Measurements from ENCODE around the gene TOP2A.
A peak's percentile ranks its signal among the peaks of the same experiment; 100 is the strongest.
"Not testable (repeated sequence)": the region's sequence is repeated elsewhere in the genome, so short reads cannot be mapped to it uniquely, and the experiment has no call there.

TOP2A gene

DNA sequence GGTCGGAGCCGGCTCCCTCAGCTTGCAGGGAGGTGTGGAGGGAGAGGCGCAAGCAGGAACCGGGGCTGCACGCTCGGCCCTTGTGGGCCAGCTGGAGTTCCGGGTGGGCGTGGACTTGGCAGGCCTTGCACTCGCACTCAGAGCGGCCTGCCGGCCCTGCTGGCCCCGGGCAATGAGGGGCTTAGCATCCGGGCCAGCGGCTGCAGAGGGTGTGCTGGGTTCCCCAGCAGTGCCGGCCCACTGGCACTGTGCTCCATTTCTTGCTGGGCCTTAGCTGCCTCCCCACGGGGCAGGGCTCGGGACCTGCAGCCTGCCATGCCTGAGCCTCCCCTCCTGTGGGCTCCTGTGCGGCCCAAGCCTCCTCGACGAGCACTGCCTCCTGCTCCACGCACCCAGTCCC, 41.9 kb downstream of the TOP2A start:
- DNase-seq (ENCODE audit: low read depth in 2 of 2) = not testable (repeated sequence)

DNA sequence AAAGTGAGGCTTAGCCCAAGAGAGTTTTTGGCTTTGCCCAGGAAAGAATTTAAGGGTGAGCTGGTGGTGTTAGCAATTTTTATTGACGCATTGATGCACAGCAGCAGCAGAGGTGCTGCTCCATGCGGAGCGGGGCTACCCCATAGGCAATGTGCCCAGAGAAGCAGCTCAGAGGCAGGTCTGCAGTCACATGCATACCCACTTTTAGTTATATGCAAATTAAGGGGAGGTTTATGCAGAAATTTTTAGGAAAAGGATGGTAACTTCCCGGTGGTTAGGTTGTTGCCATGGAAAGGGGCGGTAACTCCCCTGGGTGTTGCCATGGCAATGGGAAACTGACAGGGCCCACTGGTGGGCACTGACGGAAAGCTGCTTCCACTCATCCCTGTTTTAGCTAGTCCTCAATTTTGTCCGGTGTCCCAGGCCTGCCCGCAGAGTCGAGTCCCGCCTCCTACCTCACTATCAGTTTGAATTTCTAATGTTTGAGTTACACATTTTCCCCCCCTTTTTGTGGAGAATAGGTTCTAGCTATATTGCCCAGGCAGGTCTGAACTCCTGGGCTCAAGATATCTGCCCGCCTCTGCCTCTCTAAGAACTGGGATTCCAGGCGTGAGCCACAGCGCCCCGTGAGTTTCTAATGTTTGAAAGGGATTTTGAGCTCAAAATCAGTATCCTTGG, 42.7 kb downstream of the TOP2A start:
- DNase-seq (ENCODE audit: low read depth in 2 of 2) = no peak

DNA sequence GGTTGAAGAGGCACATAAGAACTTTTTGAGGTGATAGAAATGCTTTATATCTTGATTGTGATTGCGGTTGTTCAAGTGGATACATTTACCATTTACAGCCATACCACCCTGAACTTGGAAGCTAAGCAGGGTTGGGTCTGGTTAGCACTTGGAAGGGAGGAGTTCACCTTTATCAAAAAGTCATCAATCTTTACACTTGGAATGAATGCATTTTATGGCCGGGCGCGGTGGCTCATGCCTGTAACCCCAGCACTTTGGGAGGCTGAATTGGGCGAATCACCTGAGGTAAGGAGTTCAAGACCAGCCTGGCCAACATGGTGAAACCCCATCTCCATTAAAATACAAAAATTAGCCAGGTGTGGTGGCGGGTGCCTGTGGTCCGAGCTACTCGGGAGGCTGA, 43.7 kb downstream of the TOP2A start:
- DNase-seq (ENCODE audit: low read depth in 2 of 2) = no peak

DNA sequence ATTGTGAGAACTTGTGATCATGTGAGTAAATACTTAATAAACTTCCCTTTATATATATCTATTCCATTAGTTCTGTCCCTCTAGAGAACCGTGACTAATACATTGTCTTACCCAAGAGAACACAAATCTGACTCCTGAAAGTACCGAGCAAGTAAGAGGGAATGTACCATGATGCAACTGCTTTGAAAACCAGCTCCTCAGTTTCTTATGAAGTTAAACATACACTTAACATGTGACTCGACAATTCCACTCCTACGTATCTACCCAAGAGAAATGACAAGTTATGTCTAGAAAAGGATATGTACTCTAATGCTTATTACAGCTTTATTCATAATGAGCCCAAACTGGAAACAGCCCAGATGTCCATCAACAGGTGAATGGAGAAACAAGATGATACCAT, 44.4 kb downstream of the TOP2A start:
- no peak for DNase-seq (ENCODE audit: low read depth in 2 of 2)

DNA sequence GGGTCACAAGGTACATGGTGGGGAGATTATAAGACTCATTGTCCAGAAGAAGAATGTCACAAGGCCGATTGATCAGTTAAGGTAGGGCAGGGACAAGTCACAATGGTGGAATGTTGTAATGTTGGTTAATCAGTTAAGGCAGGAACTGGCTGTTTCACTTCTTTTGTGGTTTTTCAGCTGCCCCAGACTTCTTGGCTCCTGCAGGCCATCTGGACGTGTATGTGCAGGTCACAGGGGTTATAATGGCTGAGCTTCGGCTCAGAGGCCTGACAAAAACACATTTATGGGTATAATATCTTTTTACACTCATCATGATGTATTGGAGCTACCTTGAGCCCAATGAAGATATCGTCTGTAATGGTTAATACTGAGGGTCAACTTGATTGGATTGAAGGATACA, 45.1 kb downstream of the TOP2A start:
- DNase-seq (ENCODE audit: low read depth in 2 of 2) = not testable (repeated sequence)

DNA sequence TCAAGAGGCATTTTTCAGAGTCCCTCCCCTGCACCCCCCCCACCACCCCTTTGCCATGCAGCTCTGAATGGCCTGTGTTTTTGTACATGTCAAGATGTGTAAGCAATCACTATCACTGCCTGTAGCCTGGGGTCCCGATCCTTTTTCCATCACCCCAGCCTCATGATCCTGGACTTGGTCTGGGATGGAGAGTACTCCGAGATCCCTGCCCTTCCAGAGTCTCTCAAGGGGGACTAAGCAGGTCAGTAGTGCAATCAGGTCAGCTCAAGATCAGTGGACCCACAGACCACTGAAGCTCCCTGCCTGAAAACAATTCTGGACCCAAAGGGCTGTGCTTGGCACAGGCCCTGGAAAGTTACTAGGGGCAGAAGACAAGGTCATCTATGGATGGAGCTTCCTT, 45.7 kb downstream of the TOP2A start:
- DNase-seq (ENCODE audit: low read depth in 2 of 2) = no peak

DNA sequence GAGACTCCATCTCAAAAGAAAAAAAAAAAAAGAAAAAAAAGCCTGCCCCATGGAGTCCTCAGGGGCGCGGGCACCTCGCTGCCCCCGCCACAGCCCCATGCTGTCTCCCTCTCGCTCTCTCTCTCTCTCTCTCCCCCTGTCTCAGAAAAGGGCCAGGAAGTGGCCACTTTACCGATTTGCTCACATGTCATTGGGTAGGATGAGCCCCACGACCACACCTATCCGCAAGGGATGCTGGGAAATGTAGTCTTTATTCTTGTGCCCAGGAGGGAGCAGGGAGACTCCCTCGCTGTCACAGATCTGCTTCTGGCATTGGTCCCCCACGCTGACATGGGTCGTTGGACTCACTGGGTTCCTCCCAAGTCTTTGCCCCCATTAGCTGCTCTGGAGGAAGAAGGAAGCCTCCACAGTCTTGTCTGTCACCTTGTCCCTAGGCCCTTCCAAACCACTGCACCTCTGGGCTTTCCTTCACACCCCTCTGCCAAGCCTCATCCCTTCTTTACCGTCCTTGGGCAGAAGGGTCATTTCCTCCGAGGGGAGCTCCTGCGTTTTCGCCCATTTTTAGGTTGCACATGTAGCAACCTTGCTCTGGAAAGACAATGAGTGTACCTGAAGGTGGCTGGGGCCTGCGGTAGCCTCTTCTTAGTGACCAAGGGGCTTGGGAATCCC, 46.3 kb downstream of the TOP2A start:
- DNase-seq (ENCODE audit: low read depth in 2 of 2) = no peak

DNA sequence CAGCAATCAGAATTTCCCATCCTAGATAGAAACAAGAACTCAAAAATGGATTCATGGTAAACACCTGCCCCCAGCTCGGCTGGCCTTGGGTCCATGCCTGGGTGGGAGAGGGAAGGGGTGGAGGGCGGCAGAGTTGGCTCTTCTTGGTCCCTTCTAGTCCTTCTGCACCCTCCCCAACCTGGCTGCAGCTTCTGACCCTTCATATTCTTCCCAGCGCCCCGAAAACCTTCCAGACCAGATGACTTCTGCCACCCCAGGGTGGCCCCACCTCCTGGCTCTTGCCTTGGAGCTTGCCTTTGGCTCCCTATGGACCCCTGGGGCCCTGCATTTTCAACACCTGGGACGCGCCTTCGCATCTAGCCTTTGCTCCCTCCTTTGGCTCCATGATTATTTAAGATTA, 47.8 kb downstream of the TOP2A start:
- no peak for DNase-seq (ENCODE audit: low read depth in 2 of 2)

DNA sequence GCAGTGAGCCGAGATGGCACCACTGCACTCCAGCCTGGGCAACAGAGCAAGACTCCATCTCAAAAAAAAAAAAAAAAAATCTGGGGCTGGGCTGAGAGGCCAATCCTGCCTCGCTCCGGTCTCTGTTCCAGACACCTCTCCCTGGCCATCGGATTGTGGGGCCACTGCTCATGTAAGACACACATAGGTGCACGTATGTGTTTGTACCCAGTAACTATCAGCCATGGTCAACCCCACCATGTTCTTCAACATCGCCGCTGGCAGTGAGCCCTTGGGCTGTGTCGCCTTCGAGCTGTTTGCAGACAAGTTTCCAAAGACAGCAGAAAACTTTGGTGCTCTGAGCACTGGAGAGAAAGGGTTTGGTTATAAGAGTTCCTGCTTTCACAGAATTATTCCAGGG, 50.0 kb downstream of the TOP2A start:
- DNase-seq (ENCODE audit: low read depth in 2 of 2) = not testable (repeated sequence)

DNA sequence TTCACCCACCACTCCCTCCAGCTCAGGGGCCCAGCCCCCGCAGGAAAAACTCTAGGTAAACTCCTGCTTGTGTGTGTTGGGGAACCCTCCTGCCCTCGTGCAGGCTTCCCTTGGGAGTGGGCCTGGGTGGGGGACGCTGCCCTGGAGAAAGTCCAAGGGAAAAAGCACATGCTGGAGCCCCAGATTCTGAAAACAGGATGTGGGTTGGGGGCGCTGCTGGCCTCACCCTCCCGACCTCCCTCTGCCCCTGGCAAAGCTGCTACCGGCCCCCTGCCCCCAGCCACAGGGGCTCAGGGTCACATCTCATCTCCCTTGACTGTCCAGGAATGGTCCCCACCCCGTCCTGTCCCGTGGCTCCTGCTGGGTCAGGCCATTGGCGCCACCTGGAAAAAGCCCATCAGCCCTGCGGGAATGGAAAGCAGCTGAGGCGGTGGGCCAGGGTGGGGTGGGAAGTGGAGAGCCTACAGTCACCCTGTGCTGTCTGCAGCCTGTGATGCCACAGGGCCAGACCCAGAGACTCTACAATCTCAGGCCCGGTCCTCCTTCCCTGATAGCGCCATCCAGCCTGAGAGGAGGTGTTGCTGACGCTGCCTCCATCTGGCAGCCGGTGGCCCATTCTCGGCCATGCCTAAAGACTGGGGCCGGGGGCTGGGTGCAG, 50.7 kb downstream of the TOP2A start:
- no peak for DNase-seq (ENCODE audit: low read depth in 2 of 2)

DNA sequence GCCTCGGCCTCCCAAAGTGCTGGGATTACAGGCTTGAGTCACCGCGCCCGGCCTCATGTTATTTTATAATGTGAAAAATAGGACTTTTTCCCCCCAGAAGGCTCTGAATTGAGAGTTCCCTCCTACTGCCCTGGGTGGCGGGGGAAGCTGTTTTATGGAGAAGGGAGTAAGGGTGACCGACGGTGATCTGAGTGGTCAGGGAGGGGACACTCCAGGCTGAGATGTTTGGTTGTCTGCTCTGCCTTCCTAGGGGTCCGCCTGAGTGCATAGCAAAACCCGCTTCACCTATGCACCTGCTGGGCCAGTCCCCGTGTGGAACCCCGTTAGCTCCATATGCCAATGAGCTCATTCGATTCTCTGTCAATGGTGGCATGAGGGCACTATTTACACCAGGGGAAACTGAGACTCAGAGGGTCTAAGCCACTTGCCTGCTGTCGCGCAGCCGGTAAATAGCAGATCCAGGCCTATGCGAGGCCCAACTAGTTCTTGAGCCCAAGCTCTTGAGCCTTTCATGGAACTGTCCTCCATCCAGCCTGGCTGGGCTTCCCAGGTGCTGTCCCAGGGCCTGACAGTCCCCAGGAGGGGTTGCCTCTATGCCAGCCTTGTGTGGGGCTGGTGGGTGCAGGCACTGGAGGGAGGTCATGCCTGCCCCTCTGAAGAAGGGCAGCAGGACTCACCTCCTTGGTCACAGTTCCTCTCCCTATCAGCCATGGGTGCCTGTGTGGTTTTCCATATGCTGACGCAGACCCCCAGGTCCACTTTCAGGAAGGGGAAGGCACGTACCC, 51.4 kb downstream of the TOP2A start:
- DNase-seq (ENCODE audit: low read depth in 2 of 2) = no peak

DNA sequence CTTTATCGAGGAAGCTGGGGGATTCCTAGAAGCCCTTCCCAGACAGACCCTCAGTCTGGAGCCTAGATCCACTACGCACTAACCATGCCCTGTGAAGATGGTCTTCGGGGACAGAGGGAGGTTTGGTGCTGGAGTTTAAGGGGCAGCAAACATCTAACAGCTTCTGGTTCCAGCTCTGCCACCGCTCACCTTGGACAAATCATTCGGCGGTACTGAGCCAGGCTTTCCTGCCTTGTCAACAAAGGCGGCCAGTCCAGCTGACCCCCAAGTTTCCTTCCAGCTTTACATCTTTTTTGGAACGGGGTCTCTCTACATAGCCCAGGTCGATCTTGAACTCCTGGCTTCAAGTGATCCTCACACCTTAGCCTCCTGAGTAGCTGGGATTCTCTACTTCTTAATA, 52.8 kb downstream of the TOP2A start:
- DNase-seq (ENCODE audit: low read depth in 2 of 2) = no peak

DNA sequence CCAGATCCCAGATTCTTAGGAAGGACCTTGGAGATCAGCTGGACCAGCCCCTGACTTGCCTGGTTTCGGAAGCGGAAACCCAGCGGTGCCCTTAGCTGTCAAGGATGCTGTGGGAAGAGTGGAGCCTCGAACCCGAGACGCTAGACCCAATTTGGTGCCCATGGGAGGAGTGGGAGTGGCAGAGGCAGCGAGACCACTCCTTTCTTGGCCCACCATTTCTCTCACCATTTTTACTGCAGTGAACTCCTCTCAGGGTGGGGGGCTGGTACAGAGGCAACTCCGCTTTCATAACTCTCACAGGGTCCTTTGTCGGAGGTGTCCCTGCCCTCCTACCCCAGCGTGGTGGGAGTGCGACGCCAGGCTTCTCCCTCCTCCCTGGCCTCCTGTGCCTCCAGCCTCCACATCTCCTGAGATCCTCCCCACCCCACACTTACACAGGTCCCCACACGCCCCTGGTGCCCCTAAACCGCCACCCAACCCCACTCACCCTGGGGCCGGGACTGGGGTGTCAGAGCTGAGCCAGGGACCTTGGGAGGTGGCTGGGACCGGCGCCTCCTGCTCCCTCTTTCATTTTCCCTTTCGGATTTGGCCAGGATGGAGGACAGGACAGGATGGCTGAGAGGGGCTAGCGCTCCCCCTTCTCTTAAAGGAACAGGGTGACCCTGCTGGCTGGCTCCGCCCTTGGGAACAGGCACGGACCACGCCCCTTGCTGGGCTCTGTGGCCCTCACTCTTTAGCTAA, 53.4 kb downstream of the TOP2A start, which contains the start of gene GJD3:
Gene GJD3, minus strand, starts transcription at position 617 of the 741 bp plus-strand sequence. CDS start 922 bp downstream, outside the sequence.
- no peak for DNase-seq (ENCODE audit: low read depth in 2 of 2)

DNA sequence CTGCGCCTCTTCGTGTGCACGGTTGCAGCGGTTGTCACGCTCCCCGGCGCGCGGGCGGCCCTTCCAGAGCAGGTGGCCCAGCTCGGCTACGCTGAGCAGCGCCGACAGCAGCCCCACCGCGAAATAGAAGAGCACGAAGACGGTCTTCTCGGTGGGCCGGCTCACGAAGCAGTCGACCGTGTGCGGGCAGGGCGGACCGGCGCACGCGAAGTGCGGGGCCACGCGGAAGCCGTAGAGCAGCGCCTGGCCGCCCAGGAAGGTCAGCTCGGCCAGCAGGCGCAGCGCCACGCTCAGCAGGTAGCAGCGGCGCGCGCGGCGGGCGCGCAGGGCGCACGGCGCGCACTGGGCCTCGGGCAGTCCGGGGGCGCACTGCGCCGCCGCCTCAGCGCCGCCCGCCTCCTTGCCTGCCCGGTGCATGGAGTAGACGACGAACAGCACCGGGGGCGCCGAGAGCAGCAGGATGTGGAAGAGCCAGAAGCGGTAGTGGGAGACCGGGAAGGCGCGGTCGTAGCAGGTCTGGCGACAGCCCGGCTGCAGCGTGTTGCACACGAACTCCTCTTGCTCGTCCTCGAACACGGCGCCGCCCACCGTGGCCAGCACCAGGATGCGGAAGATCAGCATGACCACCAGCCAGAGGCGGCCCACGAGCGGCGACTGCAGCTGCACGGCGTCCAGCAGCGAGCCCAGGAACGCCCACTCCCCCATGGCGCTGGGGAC, 54.4 kb downstream of the TOP2A start:
- DNase-seq (ENCODE audit: low read depth in 2 of 2) = peak in 1 of 2 donors; percentile 25

DNA sequence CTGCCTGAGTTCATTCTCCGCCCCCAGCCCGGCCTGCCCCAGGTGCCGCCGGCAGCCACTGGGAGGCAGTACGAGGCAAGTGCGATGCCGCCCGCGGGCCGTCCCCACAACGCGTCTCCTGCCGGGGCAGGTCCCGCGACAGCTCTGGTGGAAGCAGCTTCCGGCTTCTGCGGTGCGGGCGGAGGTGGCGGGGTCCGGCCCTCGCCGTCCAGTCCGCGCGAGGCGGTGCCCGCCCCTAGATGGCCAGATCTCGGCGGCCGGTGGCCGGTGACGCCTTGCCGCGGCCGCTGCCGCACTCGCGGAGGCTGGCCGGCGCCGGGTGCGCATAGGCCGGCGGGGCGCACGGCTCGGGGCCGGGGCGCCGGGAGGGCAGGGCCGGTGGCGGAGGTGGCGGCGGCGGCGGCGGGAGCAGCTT, 55.0 kb downstream of the TOP2A start:
- peak; percentile 70 to 83 for DNase-seq (ENCODE audit: low read depth in 2 of 2)

DNA sequence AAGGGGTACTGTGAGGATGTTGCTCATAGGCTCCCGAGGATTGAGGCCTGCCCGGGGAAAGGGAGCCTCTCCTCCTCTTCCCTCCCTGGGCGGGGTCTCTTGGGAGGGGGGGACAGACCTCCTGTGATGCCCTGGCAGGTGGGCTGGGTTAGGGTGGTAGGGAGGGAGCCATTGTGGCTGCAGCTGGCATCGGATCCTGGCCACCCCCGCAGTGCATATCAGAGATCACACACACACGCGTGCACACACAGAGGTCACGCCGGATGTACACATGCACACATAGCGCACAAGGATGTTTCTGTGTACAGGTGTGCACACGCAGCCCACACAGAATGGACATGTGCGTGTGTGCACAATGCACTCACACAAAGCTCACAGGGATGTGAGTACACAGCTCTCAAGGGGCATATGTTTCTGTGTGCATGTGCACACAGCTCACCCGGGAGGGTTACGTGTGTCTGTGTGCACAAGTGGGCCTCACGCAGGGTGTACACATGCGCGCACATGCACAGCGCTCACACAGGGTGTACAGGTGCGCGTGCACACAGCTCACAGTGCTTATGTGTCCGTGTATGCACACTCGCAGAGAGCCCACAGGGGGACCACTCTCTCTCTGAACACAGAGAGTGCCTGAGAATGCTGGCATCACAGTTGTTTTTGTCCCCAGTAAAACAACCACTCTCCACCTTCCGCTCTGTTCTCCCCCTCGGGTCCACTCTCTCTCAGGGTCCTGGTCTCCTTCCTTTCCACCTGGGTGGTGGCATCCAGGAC, 55.6 kb downstream of the TOP2A start:
- no peak for DNase-seq (ENCODE audit: low read depth in 2 of 2)

DNA sequence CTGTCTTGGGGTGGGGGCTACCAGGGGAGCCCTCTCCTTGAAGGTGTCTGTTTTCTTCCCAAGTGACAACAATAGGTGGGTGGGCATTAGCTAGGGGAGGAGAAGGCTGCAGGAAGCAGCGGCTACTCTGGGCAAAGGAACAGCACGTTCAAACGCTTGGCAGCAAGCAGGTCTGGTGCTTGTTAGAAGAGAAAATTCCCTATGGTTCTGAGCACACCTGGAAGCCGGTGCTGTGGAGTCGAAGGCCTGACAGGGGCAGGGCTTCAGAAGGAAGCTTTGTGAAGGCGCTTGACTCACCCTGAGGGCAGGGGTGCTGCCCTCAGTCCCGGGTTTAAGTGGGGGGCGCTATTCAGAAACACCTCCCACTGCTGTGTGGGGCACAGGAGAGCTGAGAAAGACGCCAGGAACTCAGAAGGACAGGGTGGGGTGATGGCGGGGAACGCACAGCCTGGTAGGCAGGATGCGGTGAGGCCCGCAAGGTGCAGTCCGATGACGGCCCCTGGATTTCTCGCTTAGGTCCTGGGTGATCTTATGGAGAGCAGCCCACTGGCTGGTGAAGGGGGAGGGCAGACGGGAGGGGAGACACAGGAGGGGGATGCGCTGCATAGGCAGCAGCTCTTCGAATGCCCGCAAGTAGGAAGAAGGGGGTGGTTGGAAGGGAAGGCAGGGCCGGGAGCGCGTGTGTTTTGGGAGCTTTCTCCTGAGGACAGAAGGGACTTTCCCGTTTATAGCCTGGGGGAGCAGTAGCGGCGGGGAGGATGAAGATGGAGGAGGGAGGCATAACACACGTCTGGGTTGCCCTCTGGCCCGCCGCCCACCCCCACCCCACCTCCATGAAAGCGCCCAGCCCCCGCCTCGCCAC, 56.4 kb downstream of the TOP2A start:
- no peak for DNase-seq (ENCODE audit: low read depth in 2 of 2)

DNA sequence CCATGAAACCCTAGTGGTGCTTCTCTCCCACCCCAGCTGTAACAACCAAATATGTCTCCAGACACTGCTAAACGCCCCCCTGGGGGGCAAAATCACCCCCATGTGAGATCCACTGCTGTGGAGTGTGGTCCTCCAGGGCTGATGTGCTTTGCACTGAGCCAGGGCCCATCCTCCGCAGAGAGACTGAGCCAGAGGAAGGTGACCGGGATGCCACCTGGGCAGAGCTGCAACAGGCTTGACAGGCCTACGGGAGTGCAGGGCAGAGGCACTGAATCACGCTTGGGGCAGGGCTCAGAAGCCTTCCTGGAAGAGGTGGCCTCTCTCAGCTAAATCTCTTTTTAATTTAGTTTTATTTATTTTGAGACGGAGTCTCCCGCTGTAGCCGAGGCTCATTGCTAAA, 57.6 kb downstream of the TOP2A start:
- no peak for DNase-seq (ENCODE audit: low read depth in 2 of 2)

Measured in stimulated activated CD4-positive, alpha-beta T cell treated with anti-CD3 and anti-CD28 coated beads, Interleukin-1b, Interleukin-23, amount 100 ng/mL, for 4 hours (primary cell).